GDM1 (cell line): ENCODE data around the gene FBXW4.

Experiments
- DNase-seq: peaks from one replicate; lab custom pipeline; 2025; lab: John Stamatoyannopoulos, UW

Gene FBXW4

GRCh38 chr10:101580486-101581399, 114.2 kb downstream of the FBXW4 start:
- no peak for DNase-seq

GRCh38 chr10:101579516-101579870, 115.5 kb downstream of the FBXW4 start:
- DNase-seq: no peak

GRCh38 chr10:101578803-101579515, 116.0 kb downstream of the FBXW4 start:
- DNase-seq: no peak

GRCh38 chr10:101578192-101578591, 116.8 kb downstream of the FBXW4 start:
- DNase-seq: no peak

GRCh38 chr10:101577121-101577871, 117.7 kb downstream of the FBXW4 start:
- DNase-seq: no peak

- DNase-seq: no peak
Observed at GRCh38 chr10:101576211-101576863, 118.6 kb downstream of the FBXW4 start.

- no peak for DNase-seq
Observed at GRCh38 chr10:101575580-101576210, 119.3 kb downstream of the FBXW4 start.

- DNase-seq: no peak
Observed at GRCh38 chr10:101575091-101575490, 119.9 kb downstream of the FBXW4 start.

GRCh38 chr10:101573885-101574753, 120.9 kb downstream of the FBXW4 start:
- DNase-seq: no peak

- no peak for DNase-seq
Observed at GRCh38 chr10:101572785-101573184, 122.2 kb downstream of the FBXW4 start.

GRCh38 chr10:101572126-101572525, 122.8 kb downstream of the FBXW4 start:
- no peak for DNase-seq

GRCh38 chr10:101571271-101571925, 123.6 kb downstream of the FBXW4 start:
- no peak for DNase-seq

GRCh38 chr10:101570428-101571270, 124.3 kb downstream of the FBXW4 start:
- DNase-seq: peak; percentile 53

GRCh38 chr10:101569622-101570427, 125.1 kb downstream of the FBXW4 start:
- peak; percentile 67 for DNase-seq

- no peak for DNase-seq
Observed at GRCh38 chr10:101569323-101569621, 125.7 kb downstream of the FBXW4 start.

- DNase-seq: no peak
Observed at GRCh38 chr10:101568054-101568745, 126.8 kb downstream of the FBXW4 start.

GRCh38 chr10:101567165-101568006, 127.6 kb downstream of the FBXW4 start:
- no peak for DNase-seq
